NCI-H2227 (cell line): Measurements from ENCODE around the gene ZNF564.
"Not testable (repeated sequence)": the region's sequence is repeated elsewhere in the genome, so short reads cannot be mapped to it uniquely, and the experiment has no call there.

Experiments used
- DNase-seq: peaks from one replicate; lab custom pipeline; 2025; ENCODE audit not compliant: unreplicated experiment; lab: John Stamatoyannopoulos, UW

ZNF564 gene

DNA sequence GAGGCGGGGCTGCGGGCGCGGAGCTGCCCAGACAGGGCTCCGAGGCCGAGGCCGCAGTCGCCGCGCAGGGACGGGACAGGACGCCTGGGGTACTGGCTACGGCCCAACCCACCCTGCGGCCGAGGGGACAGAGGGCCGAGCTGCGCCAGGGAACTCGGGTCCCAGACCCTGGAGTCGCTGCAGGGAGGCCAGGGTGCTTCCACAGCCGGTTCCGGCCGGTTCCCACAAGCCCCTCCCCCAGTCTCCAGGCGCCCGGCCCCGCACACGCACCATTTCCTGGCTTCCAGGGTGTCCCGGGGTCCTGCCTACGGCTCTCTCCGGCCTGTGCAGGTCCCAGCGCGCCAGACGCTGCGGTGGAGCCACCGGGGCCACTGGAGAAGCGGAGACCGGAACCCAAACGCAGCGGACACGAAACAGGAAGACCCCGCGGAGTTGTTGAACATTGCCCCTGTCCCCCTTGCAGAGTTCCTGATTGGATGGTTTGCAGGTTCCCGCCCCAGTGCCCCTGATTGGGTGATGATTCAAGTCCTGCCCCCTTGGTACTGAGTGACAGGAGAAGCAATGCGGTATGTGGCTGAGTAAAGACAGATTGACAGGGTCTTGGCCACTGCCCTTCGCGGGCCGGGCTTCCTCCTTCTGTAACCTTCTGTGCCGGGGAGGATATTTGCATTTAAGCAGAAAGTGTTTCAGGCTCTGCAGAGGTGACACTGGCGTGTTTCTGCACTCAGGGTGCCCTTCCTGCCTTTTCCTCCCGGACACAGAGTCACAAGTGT, at the start of gene ZNF564:
Gene ZNF564, minus strand, starts transcription at position 423 of the 773 bp plus-strand sequence. Its CDS starts 150 bp downstream, at position 273.
- peak; percentile 93 for DNase-seq

DNA sequence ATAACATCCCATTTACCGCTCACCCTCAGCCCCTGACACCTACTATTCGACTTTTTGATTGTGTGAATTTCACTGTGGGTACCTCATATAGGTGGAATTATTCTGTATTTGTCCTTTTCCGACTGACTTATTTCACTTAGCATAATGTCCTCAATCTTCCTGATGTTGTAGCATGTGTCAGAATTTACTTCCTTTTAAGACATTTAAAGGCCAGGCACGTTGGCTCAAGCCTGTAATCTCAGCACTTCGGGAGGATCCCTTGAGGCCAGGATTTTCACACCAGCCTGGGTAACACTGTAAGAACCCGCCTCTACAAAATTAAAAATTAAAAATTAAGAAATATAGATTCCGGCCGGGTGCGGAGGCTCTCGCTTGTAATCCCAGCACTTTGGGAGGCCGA, 46.3 kb upstream of the ZNF564 start:
- DNase-seq = no peak

DNA sequence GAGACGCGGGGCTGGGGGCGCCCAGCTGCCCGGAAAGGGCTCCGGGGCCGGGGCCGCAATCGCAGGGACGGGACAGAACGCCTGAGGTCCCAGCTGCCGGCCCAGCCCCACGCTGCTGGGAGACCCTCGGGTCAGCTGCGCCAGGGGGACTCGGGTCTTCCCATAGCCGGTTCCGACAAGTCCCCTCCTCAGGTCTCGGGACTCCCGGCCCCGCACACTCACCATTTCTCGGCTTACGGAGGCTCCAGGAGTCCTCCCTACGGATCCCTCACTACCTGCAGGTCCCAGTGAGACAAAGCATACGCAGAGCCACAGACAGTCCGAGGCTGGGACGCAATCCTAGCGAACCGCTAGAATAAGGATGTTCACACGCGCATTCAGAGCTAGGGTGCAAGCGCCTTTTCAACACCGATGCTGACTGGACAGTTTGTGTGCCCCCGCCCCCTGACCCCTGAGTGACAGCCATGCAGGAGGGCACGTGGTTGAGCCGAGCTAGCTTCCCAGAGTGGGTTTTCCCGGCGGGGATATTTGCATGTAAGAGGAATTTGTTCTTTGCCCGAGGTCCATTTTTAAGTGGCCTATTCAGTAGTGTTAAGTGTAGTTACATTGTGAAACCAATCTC, 45.8 kb upstream of the ZNF564 start:
- DNase-seq = no peak

DNA sequence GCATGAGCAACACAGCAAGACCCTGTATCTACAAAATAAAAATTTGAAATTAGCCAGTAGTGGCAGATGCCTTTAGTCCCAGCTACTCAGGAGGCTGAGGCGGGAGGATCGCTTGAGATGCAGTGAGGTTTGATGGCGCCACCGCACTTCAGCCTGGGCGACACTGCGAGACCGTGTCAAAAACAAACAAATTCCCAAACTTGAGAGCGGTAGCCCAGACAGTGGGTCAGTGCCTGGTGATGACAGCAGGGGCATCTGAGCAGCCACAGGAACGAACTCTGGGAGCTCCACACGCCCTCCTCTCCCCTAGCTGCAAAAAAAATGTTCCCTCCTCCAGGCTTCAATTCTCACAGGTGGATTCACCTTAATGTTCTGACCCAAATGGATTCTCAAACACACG, 45.2 kb upstream of the ZNF564 start:
- DNase-seq = no peak

DNA sequence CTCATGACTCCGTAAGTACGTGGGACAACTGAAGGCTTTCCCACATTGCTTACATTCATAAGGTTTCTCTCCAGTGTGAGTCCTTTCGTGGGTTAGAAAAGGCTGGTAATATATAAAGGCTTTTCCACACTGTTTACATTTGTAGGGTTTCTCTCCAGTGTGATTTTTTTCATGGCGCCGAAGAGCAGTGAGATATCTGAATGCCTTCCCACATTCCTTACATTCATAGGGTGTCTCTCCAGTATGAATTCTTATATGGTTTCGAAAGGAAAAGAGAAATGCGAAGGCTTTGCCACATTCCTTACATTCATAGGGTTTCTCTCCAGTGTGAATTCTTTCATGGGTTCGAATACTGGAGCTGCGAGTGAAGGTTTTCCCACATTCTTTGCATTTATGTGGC, 29.8 kb upstream of the ZNF564 start:
- DNase-seq = no peak

DNA sequence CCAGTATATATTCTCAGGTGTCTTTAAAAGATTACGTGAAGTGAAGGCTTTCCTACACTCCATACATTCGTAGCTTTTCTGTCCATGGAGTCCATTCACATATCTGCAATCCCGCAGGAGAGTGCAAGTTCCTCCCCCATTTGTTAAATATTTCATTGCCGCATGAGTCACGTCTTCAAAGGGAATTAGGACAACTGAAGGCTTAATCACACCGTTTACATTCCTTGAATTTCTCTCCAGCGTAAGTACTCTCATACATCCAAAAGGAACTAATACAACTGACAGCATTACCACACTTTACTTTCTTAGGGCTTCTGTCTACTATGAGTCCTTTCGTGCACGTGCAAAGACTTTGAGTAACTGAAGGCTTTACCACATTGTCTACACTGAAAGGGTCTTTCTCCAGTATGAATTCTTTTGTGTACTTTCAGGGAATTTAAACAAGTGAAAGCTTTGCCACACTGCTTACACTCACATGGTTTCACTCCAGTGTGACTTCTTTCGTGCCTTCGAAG, 29.0 kb upstream of the ZNF564 start:
- DNase-seq = no peak

DNA sequence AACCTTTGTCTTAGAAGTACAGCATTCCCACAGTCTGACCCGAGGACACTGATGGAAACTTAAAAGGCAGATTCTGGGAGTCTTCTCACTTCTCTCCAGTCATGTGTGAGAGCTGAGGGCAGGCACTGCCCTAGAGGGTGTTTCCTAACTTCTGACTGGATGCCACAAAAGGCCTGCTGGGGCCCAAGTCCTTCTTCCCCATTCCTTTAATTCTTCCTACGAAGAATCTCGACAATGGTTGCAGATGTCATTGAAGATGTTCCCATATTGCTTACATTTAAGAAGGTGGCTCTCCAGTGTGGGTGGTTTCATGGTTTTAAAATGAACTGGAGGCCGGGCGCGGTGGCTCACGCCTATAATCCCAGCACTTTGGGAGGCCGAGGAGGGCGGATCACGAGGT, 27.4 kb upstream of the ZNF564 start:
- no peak for DNase-seq

DNA sequence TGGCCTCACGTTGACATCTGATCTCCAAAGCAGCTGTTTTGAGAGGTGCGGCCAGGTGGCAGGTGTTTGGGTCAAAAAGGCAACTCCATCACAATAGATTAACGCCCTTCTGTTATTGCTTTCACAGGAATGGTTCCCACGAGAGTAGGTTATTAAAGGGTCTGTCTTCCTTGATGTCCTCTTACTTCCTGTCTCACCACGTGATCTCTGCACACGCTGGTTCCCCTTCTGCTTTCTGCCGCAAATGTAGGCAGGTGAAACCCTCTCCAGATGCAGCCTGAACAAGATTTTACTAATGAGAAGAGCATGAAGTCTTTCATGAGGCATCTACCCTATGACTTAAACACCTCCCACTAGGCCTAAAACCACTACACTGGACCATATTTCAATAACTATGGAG, 22.8 kb upstream of the ZNF564 start:
- DNase-seq = no peak

DNA sequence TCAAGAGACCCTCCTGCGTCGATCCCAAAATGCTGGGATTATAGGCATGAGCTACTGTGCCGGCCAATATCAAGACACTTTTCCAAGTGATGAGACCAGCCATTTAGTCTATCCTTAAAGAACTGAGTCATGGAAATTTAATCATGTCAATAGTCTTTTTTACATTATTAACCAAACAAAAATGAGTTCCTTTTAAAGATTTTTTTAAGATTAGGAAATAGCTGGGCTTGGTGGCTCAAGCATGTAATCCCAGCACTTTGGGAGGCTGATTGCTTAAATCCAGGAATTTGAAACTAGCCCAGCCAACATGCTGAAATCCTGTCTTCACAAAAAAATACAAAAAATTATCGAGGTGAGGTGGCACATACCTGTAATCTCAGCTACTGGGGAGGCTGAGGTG, 16.7 kb upstream of the ZNF564 start:
- DNase-seq = no peak

DNA sequence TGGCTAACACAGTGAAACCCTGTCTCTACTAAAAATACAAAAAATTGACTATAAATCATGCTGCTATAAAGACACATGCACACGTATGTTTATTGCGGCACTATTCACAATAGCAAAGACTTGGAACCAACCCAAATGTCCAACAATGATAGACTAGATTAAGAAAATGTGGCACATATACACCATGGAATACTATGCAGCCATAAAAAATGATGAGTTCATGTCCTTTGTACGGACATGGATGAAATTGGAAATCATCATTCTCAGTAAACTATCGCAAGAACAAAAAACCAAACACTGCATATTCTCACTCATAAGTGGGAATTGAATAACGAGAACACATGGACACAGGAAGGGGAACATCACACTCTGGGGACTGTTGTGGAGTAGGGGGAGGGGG, 15.1 kb upstream of the ZNF564 start:
- DNase-seq = not testable (repeated sequence)

DNA sequence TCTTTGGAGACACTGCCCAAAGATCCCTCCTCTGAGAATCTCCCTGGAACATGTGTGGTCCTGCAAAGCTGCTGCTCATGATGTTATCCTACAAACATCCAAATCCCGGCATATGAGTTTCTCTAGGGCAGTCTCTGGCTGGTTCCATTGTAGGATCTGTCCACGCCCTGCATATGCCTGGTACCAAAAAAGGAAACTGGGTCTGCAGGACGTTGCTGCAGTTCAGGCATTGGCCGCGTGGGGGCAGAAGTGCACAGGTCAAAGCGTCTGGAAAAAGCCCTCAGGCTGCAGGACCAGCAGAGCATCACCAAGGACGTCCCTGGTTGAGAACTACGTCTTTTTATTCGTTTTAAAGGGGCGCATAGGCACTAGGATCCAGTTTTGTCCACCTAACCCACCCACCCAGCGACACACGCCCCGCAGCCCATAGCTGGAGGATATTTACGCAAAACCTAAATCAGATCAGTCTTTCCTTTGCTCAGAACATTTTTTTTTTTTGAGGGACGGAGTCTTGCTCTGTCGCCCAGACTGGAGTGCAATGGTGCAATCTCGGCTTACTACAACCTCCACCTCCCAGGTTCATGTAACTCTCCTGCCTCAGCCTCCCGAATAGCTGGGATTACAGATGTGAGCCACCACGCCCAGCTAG, 12.9 kb upstream of the ZNF564 start:
- peak; percentile 84 for DNase-seq

DNA sequence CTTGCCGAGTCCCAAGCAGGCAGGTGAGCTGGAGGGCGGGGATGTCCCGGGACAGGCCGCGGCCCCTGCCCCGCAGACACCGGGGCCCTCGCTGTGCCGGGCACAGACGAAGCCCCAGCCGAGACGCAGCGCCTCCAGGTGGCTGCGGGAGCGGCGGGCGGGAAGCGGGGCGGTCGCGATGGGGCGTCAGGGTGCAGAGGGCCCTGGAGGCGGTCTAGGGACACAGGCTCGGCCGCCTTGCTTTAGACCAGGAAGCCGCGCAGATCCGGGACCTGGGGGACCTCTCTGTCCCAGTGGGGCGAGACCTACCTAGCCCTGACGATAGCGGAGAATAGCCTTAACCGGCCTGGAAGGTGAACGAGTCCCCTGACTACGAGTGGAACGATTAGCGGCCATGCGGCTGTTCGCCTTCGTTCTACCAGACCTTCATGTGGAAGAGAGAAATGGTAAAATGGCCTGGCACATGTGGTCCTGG, 4.2 kb upstream of the ZNF564 start:
- no peak for DNase-seq

DNA sequence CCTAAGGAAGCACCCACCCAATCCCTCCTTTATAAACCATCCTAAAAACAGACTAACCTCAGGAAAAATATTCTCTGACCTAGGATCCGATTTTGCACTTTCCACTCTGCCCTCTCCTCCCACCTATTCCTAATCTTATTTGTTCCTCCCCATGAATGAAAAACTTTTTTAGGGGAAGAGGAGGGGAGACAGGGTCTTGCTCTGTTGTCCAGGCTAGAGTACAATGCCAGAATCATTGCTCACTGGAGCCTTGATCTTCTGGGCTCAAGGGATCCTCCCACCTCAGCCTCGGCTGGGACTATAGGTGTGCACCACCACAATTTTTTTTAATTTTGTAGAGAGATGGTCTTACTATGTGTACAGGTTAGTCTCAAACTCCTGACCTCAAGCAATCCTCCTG, 4.4 kb downstream of the ZNF564 start:
- no peak for DNase-seq

DNA sequence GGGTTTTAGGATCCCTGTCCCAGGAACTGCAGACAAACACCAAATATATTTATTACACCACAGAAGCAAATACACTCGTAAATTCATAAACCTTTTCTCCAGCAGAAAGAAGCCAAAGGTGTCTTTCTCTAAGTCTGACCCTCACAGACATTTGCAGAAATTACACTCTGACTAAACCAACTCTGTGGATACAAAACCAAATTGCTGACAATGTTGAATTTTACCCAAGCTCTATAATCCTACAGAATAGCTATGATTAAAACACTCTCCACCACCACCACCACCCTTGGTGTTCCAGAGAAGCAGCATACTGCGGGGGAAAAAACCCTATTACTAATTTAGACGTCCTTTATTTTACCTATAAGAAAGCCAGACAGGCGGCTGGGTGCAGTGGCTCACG, 5.2 kb downstream of the ZNF564 start:
- DNase-seq = no peak

DNA sequence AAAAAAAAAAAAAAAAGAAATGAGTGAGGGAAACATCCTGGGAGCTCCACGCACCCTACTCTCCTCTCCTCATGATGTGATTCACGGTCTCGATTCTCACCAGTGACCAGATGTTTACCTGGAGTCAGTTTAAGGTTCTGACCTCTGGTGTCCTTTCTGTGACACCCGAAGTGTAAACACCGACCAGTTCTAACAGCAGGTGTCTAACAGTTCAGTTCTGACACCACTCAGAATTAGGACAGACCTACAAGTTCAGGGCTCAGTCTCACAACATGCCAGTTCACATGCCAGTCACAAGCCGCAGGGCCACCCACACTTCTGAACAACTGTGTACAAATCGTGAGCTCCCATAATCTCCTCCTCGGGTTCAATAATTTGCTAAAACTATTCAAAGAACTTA, 6.0 kb downstream of the ZNF564 start:
- no peak for DNase-seq

DNA sequence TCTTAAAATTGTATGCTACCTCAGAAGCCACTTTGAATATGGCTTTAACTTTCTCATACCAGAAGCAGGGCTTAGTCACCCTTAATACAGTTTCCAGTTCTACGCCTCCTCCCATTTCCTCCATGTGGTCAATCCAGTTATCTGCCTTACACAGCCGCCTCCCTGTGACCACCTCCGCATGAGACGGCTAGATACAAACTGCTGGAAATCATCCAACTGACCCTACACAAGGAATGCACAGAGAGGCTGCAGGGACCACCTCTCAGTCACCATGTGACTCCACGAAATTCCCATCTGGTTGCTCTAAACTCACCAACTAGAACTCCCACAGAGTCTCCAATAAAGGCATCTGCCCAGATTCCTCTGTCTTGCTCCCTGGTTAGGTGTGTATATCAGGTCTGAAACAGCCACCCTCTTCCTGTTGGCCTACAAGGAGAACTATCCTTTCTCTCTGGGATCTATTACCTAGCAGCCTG, 6.8 kb downstream of the ZNF564 start:
- DNase-seq = no peak

DNA sequence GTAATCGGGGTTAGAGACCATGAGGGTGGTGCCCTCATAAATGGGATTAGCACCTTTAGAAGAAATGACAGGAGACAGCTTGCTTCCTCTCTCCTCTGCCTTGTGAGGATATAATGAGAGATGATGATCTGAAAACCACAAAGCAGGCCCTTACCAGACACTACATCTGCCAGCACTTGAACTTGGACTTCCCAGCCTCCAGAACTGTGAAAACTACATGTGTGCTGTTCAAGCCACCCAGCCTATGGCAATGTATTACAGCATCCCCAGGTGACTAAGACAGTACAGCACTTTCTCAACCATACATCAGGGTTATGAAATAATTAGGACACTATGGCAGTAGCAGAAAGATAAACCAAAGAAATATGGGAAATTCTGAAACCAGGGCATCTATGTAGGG, 7.4 kb downstream of the ZNF564 start:
- DNase-seq = no peak

DNA sequence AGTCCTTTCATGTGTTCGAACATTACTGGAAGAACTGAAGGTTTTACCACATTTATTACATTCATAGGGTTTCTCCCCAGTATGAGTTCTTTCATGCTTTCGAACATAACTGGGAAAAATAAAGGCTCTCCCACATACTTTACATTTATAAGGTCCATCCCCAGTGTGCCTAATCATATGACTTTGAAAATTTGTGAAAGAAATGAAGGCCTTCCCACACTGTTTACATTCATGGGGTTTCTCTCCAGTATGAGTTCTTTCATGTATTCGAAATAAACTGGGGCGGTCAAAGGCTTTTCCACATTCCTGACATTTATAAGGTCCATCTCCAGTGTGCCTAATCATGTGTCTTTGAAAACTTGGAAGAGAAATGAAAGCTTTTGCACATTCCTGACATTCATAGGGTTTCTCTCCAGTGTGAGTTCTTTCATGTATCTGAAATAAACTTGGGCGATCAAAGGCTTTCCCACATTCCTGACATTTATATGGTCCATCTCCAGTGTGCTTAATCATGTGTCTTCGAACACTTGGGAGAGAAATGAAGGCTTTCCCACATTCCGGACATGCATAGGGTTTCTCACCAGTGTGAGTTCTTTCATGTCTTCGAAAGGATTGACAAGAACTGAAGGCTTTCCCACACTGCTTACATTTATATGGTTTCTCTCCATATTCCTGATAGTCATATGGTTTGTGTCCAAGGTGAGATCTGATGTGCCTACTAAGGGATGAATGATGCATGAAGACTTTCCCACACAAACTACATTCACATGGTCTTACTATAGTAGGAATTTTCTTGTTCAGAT, 24.0 kb downstream of the ZNF564 start:
- peak; percentile 11 for DNase-seq

DNA sequence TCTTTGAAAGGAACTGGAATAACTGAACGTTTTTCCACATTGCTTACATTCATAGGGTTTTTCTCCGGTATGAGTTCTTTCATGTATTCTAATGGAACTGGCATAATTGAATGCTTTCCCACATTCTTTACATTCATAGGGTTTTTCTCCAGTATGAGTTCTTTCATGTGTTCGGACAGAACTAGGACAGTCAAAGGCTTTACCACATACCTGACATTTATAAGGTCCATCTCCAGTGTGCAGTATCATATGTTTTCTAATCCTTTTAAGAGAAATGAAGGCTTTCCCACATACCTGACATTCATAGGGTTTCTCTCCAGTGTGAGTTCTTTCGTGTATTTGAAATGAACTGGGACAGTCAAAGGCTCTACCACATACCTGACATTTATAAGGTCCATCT, 24.7 kb downstream of the ZNF564 start:
- no peak for DNase-seq

DNA sequence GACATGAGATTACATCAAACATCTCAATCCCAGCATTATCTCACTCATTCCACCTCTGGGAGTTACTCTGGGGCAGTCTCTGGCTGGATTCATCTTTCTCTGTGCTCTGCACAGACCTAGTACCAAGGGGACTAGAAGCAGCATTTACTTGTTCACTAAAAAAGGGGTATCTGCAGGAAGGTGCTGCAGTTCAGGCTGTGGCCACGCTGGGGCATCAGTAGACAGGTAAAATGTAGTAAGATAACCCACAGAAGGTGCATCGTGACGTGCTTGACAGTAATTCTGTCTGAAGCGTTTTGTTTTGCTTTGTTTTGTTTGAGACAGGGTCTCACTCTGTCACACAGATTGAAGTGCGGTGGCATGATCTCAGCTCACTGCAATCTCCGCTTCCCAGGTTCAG, 29.3 kb downstream of the ZNF564 start:
- DNase-seq = no peak

DNA sequence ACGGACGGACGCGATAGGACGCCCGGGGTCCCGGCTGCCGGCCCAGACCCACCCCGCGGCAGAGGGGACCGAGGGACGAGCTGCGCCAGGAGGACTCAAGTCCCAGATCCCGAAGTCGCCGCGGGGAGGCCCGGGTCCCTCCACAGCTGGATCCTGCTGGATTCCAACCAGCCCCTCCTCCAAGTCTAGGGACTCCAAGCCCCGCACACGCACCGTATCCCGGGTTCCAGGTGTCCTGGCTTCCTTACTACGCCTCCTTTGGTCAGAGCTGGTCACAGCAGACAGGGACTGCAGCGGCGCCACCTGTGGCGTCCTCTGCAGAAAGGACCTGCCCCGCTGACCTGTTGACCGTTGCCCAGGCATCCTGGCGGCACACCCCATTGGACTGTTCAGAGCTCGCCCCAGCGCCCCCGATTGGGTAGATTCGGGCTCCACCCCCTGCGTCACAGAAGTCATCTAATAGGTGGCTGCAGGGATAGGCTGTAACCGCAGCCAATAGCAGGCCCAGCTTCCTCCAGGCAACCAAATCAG, 37.7 kb downstream of the ZNF564 start:
- no peak for DNase-seq
